Right cardiac atrium (tissue), 5 donors: ENCODE data around the gene ATP13A2. TPM values are rescaled to one million over a fixed set of nuclear protein-coding genes. Genes with fewer than 3 reads are reported as not detected.

ENCODE experiments used
- ATAC-seq, 2 donors: fragments of 200-7000 bp; cut with Tn5 transposase; one replicate each; pipeline versions ENCODE4 v1.8.0 to v1.9.1; 2020; ENCODE audit warnings: moderate library complexity in 2 of 2, mild to moderate bottlenecking in 1 of 2
- DNase-seq, 3 donors: peaks; one replicate each; pipeline ENCODE4 v3.0.0-alpha.2; 2020
- H3K27ac ChIP-seq: one replicate; pipeline ENCODE4 v1.5.1; 2013; ENCODE audit warnings: mild to moderate bottlenecking, low read length, control low read depth, moderate library complexity
- H3K27me3 ChIP-seq: one replicate; pipeline ENCODE4 v1.6.1; 2013; ENCODE audit not compliant: control insufficient read depth, insufficient read depth
- H3K4me1 ChIP-seq: one replicate; pipeline ENCODE4 v1.6.1; 2013; ENCODE audit warnings: low read length; ENCODE audit not compliant: control insufficient read depth, insufficient read depth
- H3K4me3 ChIP-seq: one replicate; pipeline ENCODE4 v1.5.1; 2013; ENCODE audit warnings: low read length, control low read depth
- H3K9me3 ChIP-seq: one replicate; pipeline ENCODE4 v1.6.1; 2013; ENCODE audit warnings: low read length; ENCODE audit not compliant: control insufficient read depth
- WGBS: extraction: QIAGEN DNeasy Blood & Tissue Kit; methylation state at CpG from one replicate; pipeline ENCODE4 v1.1.7; 2013; 5-methylcytosine and 5-hydroxymethylcytosine counted together
- intact Hi-C, 4 donors: fragments of 100-400 bp; cut with DNase I; formaldehyde crosslinking; loops; one replicate each; pipeline versions ENCODE4 v1.11.0 to v1.14.0; 2022 to 2023
- polyA plus RNA-seq: library from polyadenylated mRNA; stranded (reverse); fragments of 200-250 nt; gene quantifications from one replicate; pipeline ENCODE4 v1.2.3, GENCODE V29; 2013
- total RNA-seq, 4 donors: library from RNA; stranded (reverse); fragmentation: NEBNext Ultra II Directional; extraction: Animal tissue kit (Norgen Biotek cat#: 25700); gene quantifications; one replicate each; pipeline ENCODE4 v1.2.1, GENCODE V29; 2021
- donor health status: healthy with polysubstance abuse.
- donor health status: DM: no; HTN: yes; CAD: no.
- donor health status: DM: no; HTN: no; CAD: no.
- donor health status: DM: no; HTN: yes; CAD: no; lungs with severe emphysema.
- donor health status: DM: yes; HTN: yes; CAD: no.

Gene ATP13A2
- total and polyA plus RNA-seq, 5 donors, result 10.3 to 15.1 (median 14.0) TPM

- 71% methylated on average over 10 of the region's 10 CpGs for WGBS
- intact Hi-C loops, result loop anchor here in 1 of 4 donors (5.0 kb wide), 2 partner anchors 37 to 48 kb away; partner anchors contain the start of gene SDHB
These were observed 3.2 kb upstream of the ATP13A2 start for GRCh38 chr1:17014671-17015567.

GRCh38 chr1:17013491-17014320 is 2.0 kb upstream of the ATP13A2 start:
- WGBS, result 70% methylated on average over 13 of the region's 13 CpGs

More at GRCh38 chr1:17014671-17015567, 3.2 kb upstream of the ATP13A2 start:
- Histone ChIP-seq H3K27ac (no peak overlapping the region), H3K9me3 (no peaks in the 10 kb centered on the region), H3K4me3 (no peak overlapping the region), H3K4me1 (no peaks in the 10 kb centered on the region), H3K27me3 (no peaks in the 10 kb centered on the region)
- ATAC-seq, result no peak
- DNase-seq, result no peak

GRCh38 chr1:17012775-17013490 is 1.2 kb upstream of the ATP13A2 start:
- no peak for DNase-seq
- H3K27ac ChIP-seq, result no peak overlapping the region
- H3K9me3 ChIP-seq, result no peaks in the 10 kb centered on the region
- 65% methylated on average over 9 of the region's 9 CpGs for WGBS
- H3K27me3 ChIP-seq, result no peaks in the 10 kb centered on the region
- no peak overlapping the region for H3K4me3 ChIP-seq
- intact Hi-C loops, result loop anchor here in 1 of 4 donors (5.0 kb wide), 1 partner anchor 46 kb away; no protein-coding TSS in a partner anchor
- no peaks in the 10 kb centered on the region for H3K4me1 ChIP-seq
- ATAC-seq, result no peak

More at GRCh38 chr1:17013491-17014320, 2.0 kb upstream of the ATP13A2 start:
- H3K9me3 ChIP-seq, result no peaks in the 10 kb centered on the region
- ATAC-seq, result no peak
- no peak overlapping the region for H3K27ac ChIP-seq
- no peaks in the 10 kb centered on the region for H3K27me3 ChIP-seq
- no peak overlapping the region for H3K4me3 ChIP-seq
- no peak for DNase-seq
- intact Hi-C loops, result loop anchor here in 1 of 4 donors (5.0 kb wide), 1 partner anchor 46 kb away; no protein-coding TSS in a partner anchor
- no peaks in the 10 kb centered on the region for H3K4me1 ChIP-seq

GRCh38 chr1:17011092-17011438 is 663 bp downstream of the ATP13A2 start:
- peak overlapping the region; percentile 83 for H3K4me3 ChIP-seq
- H3K27me3 ChIP-seq, result no peaks in the 10 kb centered on the region
- H3K4me1 ChIP-seq, result no peaks in the 10 kb centered on the region
- 1% methylated on average over 15 of the region's 15 CpGs for WGBS
- H3K9me3 ChIP-seq, result no peaks in the 10 kb centered on the region
- intact Hi-C loops, result loop anchor here in 1 of 4 donors (5.0 kb wide), 1 partner anchor 44 kb away; no protein-coding TSS in a partner anchor
- H3K27ac ChIP-seq, result no peak overlapping the region
- DNase-seq, result no peak
- peak in 1 of 2 donors; percentile 20 for ATAC-seq

GRCh38 chr1:17009706-17010105 is 2.0 kb downstream of the ATP13A2 start:
- no peak overlapping the region for H3K4me3 ChIP-seq
- DNase-seq, result peak in 1 of 3 donors; percentile 49

GRCh38 chr1:17008208-17008855 is 3.4 kb downstream of the ATP13A2 start:
- intact Hi-C loops, result no loop called here
- ATAC-seq, result no peak
- H3K4me1 ChIP-seq, result no peaks in the 10 kb centered on the region

More at GRCh38 chr1:17009706-17010105, 2.0 kb downstream of the ATP13A2 start:
- 42% methylated on average over 4 of the region's 4 CpGs for WGBS
- H3K27me3 ChIP-seq, result no peaks in the 10 kb centered on the region
- ATAC-seq, result peak in 1 of 2 donors; percentile 22
- H3K9me3 ChIP-seq, result no peaks in the 10 kb centered on the region
- intact Hi-C loops, result loop anchor here in 1 of 4 donors (5.0 kb wide), 1 partner anchor 42 kb away; no protein-coding TSS in a partner anchor
- H3K27ac ChIP-seq, result no peak overlapping the region
- no peaks in the 10 kb centered on the region for H3K4me1 ChIP-seq

GRCh38 chr1:17007121-17007520 is 4.6 kb downstream of the ATP13A2 start:
- Histone ChIP-seq H3K27ac (no peak overlapping the region), H3K27me3 (no peaks in the 10 kb centered on the region), H3K4me3 (no peak overlapping the region), H3K4me1 (no peaks in the 10 kb centered on the region), H3K9me3 (no peaks in the 10 kb centered on the region)
- intact Hi-C loops, result no loop called here
- DNase-seq (peak in 1 of 3 donors; percentile 38), ATAC-seq (no peak)
- 91% methylated on average over 8 of the region's 8 CpGs for WGBS

More at GRCh38 chr1:17008208-17008855, 3.4 kb downstream of the ATP13A2 start:
- H3K27me3 ChIP-seq, result no peaks in the 10 kb centered on the region
- WGBS, result 91% methylated on average over 15 of the region's 15 CpGs
- no peak overlapping the region for H3K27ac ChIP-seq
- no peak overlapping the region for H3K4me3 ChIP-seq
- no peaks in the 10 kb centered on the region for H3K9me3 ChIP-seq
- peak in 1 of 3 donors; percentile 36 for DNase-seq

GRCh38 chr1:17005365-17005740 is 6.4 kb downstream of the ATP13A2 start:
- Histone ChIP-seq H3K27ac (no peak overlapping the region), H3K27me3 (no peaks in the 10 kb centered on the region), H3K4me3 (no peak overlapping the region), H3K9me3 (no peaks in the 10 kb centered on the region), H3K4me1 (no peaks in the 10 kb centered on the region)
- ATAC-seq (no peak), DNase-seq (no peak)
- WGBS, result 93% methylated on average over 19 of the region's 19 CpGs
- intact Hi-C loops, result no loop called here

- Histone ChIP-seq H3K4me1 (no peaks in the 10 kb centered on the region), H3K4me3 (no peak overlapping the region), H3K9me3 (no peaks in the 10 kb centered on the region), H3K27me3 (no peaks in the 10 kb centered on the region), H3K27ac (no peak overlapping the region)
- intact Hi-C loops, result no loop called here
- no peak for ATAC-seq
- DNase-seq, result no peak
- 92% methylated on average over 24 of the region's 24 CpGs for WGBS
These were observed 7.0 kb downstream of the ATP13A2 start for GRCh38 chr1:17004466-17005364.
